PFSK-1 (cell line): ENCODE data around the gene SPSB4.

Experiments used
- FOXP2 ChIP-seq: optimal IDR thresholded peaks from 2 replicates; pipeline ENCODE3; 2011; ENCODE audit warnings: borderline replicate concordance, control low read depth, inconsistent platforms; ENCODE audit not compliant: insufficient read depth; ENCODE audit errors: extremely low read length, extremely low read depth
- POLR2AphosphoS5 ChIP-seq: IDR thresholded peaks from 2 replicates; pipeline ENCODE4 v1.6.1; 2012; ENCODE audit warnings: low read depth, mild to moderate bottlenecking, control low read depth, low read length, moderate library complexity

GRCh38 chr3:141094790-141095545 lies 43.8 kb downstream of the SPSB4 start:
- TF ChIP-seq POLR2AphosphoS5 (no peak), FOXP2 (no peak)
